Fibroblast of lung (primary cell): Measurements from ENCODE around the gene UBA3. TPM values are rescaled to one million over a fixed set of nuclear protein-coding genes. Genes with fewer than 3 reads are reported as not detected.

Experiments used
- DNase-seq, 2 donors: peaks; one replicate each; pipeline versions ENCODE4 v3.0.0 to v3.0.0-alpha.2; 2010; ENCODE audit warnings: low read depth in 2 of 2
- H2AFZ ChIP-seq: 2 replicates; pipeline ENCODE4 v1.5.1; 2012; ENCODE audit warnings: low read length, control low read depth, inconsistent platforms
- H3K27ac ChIP-seq: 2 replicates; pipeline ENCODE4 v1.5.1; 2011; ENCODE audit warnings: low read length, control low read depth; ENCODE audit not compliant: insufficient read depth
- H3K27me3 ChIP-seq: 2 replicates; pipeline ENCODE4 v1.5.1; 2011; ENCODE audit warnings: mild to moderate bottlenecking, low read length; ENCODE audit not compliant: control insufficient read depth, insufficient read depth
- H3K36me3 ChIP-seq: 2 replicates; pipeline ENCODE4 v1.5.1; 2011; ENCODE audit warnings: low read length; ENCODE audit not compliant: control insufficient read depth, insufficient read depth
- H3K4me1 ChIP-seq: 2 replicates; pipeline ENCODE4 v1.5.1; 2011; ENCODE audit warnings: low read length; ENCODE audit not compliant: control insufficient read depth, insufficient read depth; ENCODE audit errors: extremely low read depth
- H3K4me2 ChIP-seq: 2 replicates; pipeline ENCODE4 v1.5.1; 2011; ENCODE audit warnings: low read length, control low read depth; ENCODE audit not compliant: insufficient read depth; ENCODE audit errors: extremely low read depth
- H3K4me3 ChIP-seq, 4 experiments: fragments of 200-600 bp in 1 of 4; sonication (generic) in 1 of 4; replicated peaks in 1 of 4; 2 replicates each; pipeline ENCODE4 v1.5.1; 2011 to 2016; ENCODE audit warnings: low read length in 4 of 4, low read depth in 3 of 4, mild to moderate bottlenecking in 3 of 4, control low read depth in 2 of 4, inconsistent platforms in 1 of 4, mixed read lengths in 1 of 4; ENCODE audit not compliant: insufficient read depth in 1 of 4; ENCODE audit errors: control extremely low read depth in 1 of 4
- H3K79me2 ChIP-seq: 2 replicates; pipeline ENCODE4 v1.5.1; 2012; ENCODE audit warnings: mild to moderate bottlenecking, low read length, inconsistent platforms; ENCODE audit not compliant: control insufficient read depth, insufficient read depth
- H3K9ac ChIP-seq: 2 replicates; pipeline ENCODE4 v1.5.1; 2011; ENCODE audit warnings: mild to moderate bottlenecking, low read length, control low read depth; ENCODE audit not compliant: insufficient read depth
- H3K9me3 ChIP-seq: 2 replicates; pipeline ENCODE4 v1.5.1; 2012; ENCODE audit warnings: low read depth, low read length; ENCODE audit not compliant: control insufficient read depth, insufficient read depth
- H4K20me1 ChIP-seq: 2 replicates; pipeline ENCODE4 v1.5.1; 2011; ENCODE audit warnings: low read length; ENCODE audit not compliant: control insufficient read depth, insufficient read depth; ENCODE audit errors: extremely low read depth
- EZH2 ChIP-seq: IDR thresholded peaks from 2 replicates; pipeline ENCODE4 v1.5.1; 2012; ENCODE audit warnings: low read length, control low read depth, mild to moderate bottlenecking; ENCODE audit errors: missing control alignments
- polyA plus RNA-seq, 2 donors: library from polyadenylated mRNA; depleted of rRNA in 1 of 2; stranded (reverse) in 1 of 2; unstranded in 1 of 2; fragments of >200 nt; gene quantifications; 2 replicates each; pipeline ENCODE4 v1.2.1, GENCODE V29; 2011 to 2012; ENCODE audit warnings: missing spikeins in 1 of 2
- total RNA-seq: library from RNA; depleted of rRNA; stranded (reverse); fragments of >200 nt; gene quantifications from 2 replicates; pipeline ENCODE4 v1.2.1, GENCODE V29; 2014
- TF ChIP-seq, protein P1 (sequence below), 2 donors: IDR thresholded peaks in 1 of 2; conservative IDR thresholded peaks in 1 of 2; 1 replicate in 1 of 2; 2 replicates in 1 of 2; pipeline ENCODE4 v1.5.1; 2011 to 2012; ENCODE audit warnings: low read length in 2 of 2, control low read depth in 1 of 2, inconsistent platforms in 1 of 2, low read depth in 1 of 2, mild to moderate bottlenecking in 1 of 2

Gene UBA3
- total and polyA plus RNA-seq, 2 donors (not counting 1 experiment from before 2014, with no cell fraction given), result 93.3 to 95.4 TPM

- Histone ChIP-seq H3K9me3 (no peaks in the 10 kb centered on the region), H3K4me2 (no peak overlapping the region), H3K9ac (no peak overlapping the region), H3K4me3 (no peak overlapping the region), H3K27me3 (no peaks in the 10 kb centered on the region), H2AFZ (no peak overlapping the region), H4K20me1 (no peaks in the 10 kb centered on the region), H3K4me1 (peaks cover 4% of the 10 kb centered on the region), H3K27ac (no peak overlapping the region), H3K79me2 (no peaks in the 10 kb centered on the region), H3K36me3 (no peaks in the 10 kb centered on the region)
- TF ChIP-seq, protein P1, sequence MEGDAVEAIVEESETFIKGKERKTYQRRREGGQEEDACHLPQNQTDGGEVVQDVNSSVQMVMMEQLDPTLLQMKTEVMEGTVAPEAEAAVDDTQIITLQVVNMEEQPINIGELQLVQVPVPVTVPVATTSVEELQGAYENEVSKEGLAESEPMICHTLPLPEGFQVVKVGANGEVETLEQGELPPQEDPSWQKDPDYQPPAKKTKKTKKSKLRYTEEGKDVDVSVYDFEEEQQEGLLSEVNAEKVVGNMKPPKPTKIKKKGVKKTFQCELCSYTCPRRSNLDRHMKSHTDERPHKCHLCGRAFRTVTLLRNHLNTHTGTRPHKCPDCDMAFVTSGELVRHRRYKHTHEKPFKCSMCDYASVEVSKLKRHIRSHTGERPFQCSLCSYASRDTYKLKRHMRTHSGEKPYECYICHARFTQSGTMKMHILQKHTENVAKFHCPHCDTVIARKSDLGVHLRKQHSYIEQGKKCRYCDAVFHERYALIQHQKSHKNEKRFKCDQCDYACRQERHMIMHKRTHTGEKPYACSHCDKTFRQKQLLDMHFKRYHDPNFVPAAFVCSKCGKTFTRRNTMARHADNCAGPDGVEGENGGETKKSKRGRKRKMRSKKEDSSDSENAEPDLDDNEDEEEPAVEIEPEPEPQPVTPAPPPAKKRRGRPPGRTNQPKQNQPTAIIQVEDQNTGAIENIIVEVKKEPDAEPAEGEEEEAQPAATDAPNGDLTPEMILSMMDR (conservative IDR thresholded peaks at IDR 0.05 in 1 of 2, IDR thresholded peaks at IDR 0.05 in 1 of 2; ENCODE audit: low read depth in 1 of 2, low read length in 2 of 2), result no peak
- no peak for TF ChIP-seq EZH2
- DNase-seq, result peak in 1 of 2 donors; percentile 68
These were observed 33.4 kb upstream of the UBA3 start for GRCh38 chr3:69113536-69113935.

- H4K20me1 ChIP-seq, result no peaks in the 10 kb centered on the region
- TF ChIP-seq, protein P1 (conservative IDR thresholded peaks at IDR 0.05 in 1 of 2, IDR thresholded peaks at IDR 0.05 in 1 of 2; ENCODE audit: low read depth in 1 of 2, low read length in 2 of 2), result no peak
- no peak for TF ChIP-seq EZH2
- no peak overlapping the region for H3K27ac ChIP-seq
- no peak overlapping the region for H3K4me2 ChIP-seq
- no peaks in the 10 kb centered on the region for H3K27me3 ChIP-seq
- H3K9ac ChIP-seq, result no peak overlapping the region
- no peaks in the 10 kb centered on the region for H3K36me3 ChIP-seq
- no peaks in the 10 kb centered on the region for H3K9me3 ChIP-seq
- peaks cover 4% of the 10 kb centered on the region for H3K4me1 ChIP-seq
- H3K4me3 ChIP-seq, result no peak overlapping the region
- H3K79me2 ChIP-seq, result no peaks in the 10 kb centered on the region
- no peak overlapping the region for H2AFZ ChIP-seq
- no peak for DNase-seq
These were observed 30.9 kb upstream of the UBA3 start for GRCh38 chr3:69110941-69111546.

- H3K36me3 ChIP-seq, result peaks cover 2% of the 10 kb centered on the region
These were observed 28.6 kb upstream of the UBA3 start for GRCh38 chr3:69108811-69109210.

More at GRCh38 chr3:69108811-69109210, 28.6 kb upstream of the UBA3 start:
- DNase-seq, result no peak
- no peaks in the 10 kb centered on the region for H3K79me2 ChIP-seq
- no peaks in the 10 kb centered on the region for H3K9me3 ChIP-seq
- H3K4me3 ChIP-seq, result no peak overlapping the region
- no peak overlapping the region for H3K4me2 ChIP-seq
- TF ChIP-seq EZH2, result no peak
- TF ChIP-seq, protein P1 (conservative IDR thresholded peaks at IDR 0.05 in 1 of 2, IDR thresholded peaks at IDR 0.05 in 1 of 2; ENCODE audit: low read depth in 1 of 2, low read length in 2 of 2), result no peak
- peaks cover 3% of the 10 kb centered on the region for H3K4me1 ChIP-seq
- no peak overlapping the region for H3K27ac ChIP-seq
- no peaks in the 10 kb centered on the region for H4K20me1 ChIP-seq
- H3K27me3 ChIP-seq, result no peaks in the 10 kb centered on the region
- H2AFZ ChIP-seq, result no peak overlapping the region
- H3K9ac ChIP-seq, result no peak overlapping the region
